SH-SY5Y (cell line): ENCODE data around the gene SECISBP2.
A peak's percentile ranks its signal among the peaks of the same experiment; 100 is the strongest.

Experiments
- GATA2 ChIP-seq: IDR thresholded peaks from 2 replicates; pipeline ENCODE4 v1.6.1; 2011; ENCODE audit warnings: mild to moderate bottlenecking, low read depth, low read length
- GATA3 ChIP-seq: IDR thresholded peaks from 2 replicates; pipeline ENCODE4 v1.6.1; 2011; ENCODE audit warnings: low read depth, mild to moderate bottlenecking, low read length, moderate library complexity

GRCh38 chr9:89330513-89330912, 12.2 kb downstream of the SECISBP2 start:
- TF ChIP-seq GATA2 (peak; percentile 98), GATA3 (peak; percentile 88)
